Mesothelial cell of epicardium (in vitro differentiated cells): ENCODE measurements around the gene PIP5K1C. TPM values are rescaled to one million over a fixed set of nuclear protein-coding genes. Genes with fewer than 3 reads are reported as not detected.
"Not testable (repeated sequence)": the region's sequence is repeated elsewhere in the genome, so short reads cannot be mapped to it uniquely, and the experiment has no call there.

ENCODE experiments used
- DNase-seq, 2 experiments: peaks; one replicate each; pipeline ENCODE4 v3.0.0; 2021; ENCODE audit warnings: low spot score in 2 of 2; ENCODE audit not compliant: unreplicated experiment in 2 of 2
- H3K27ac Mint-ChIP-seq: 2 replicates; pipeline ENCODE4 v1.8.0; 2021; ENCODE audit warnings: mixed read lengths
- H3K27me3 Mint-ChIP-seq: 2 replicates; pipeline ENCODE4 v1.8.0; 2021; ENCODE audit warnings: low read depth, mixed read lengths
- H3K36me3 Mint-ChIP-seq: 2 replicates; pipeline ENCODE4 v1.8.0; 2021; ENCODE audit warnings: mixed read lengths
- H3K4me1 Mint-ChIP-seq: 2 replicates; pipeline ENCODE4 v1.8.0; 2021; ENCODE audit warnings: mixed read lengths
- H3K4me3 Mint-ChIP-seq: 2 replicates; pipeline ENCODE4 v1.8.0; 2021; ENCODE audit warnings: mild to moderate bottlenecking, moderate library complexity, mixed read lengths
- H3K9me3 Mint-ChIP-seq: 2 replicates; pipeline ENCODE4 v1.8.0; 2021; ENCODE audit warnings: mixed read lengths
- total RNA-seq: library from RNA; stranded (reverse); gene quantifications from 3 replicates; pipeline ENCODE4 v1.2.1, GENCODE V29; 2021
- TF ChIP-seq, protein P1 (sequence below): fragments of 200-600 bp; sonication (generic); IDR thresholded peaks from one replicate; pipeline ENCODE4 v1.5.0; 2021; ENCODE audit warnings: antibody characterized with exemption; ENCODE audit not compliant: unreplicated experiment

The PIP5K1C gene
- total RNA-seq, 1 donor from 2014 or later, result 45.7 TPM

DNA sequence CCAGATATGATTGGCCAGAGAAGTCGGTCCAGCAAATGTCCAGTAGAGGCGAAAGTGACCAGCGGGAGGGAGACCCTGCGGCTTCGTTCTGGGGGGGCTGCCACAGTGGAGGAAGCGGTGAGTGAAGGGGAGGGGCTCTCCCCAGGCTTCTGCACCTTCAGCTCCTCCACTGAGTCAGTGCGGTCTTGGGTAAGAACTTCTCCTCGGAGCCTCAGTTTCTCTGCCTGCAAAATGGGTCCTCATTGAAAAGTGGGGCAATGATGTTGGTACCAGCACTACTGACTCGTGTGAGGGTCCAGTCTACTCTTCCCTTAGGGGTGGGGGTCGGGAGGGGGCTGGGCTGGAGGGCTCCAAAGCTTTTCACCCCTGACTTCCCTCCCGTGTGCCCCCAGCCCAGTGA is 110.8 kb downstream of the PIP5K1C start:
- Mint-ChIP-seq H3K9me3 (no peaks in the 10 kb centered on the region), H3K27ac (no peak overlapping the region), H3K27me3 (peaks cover 54% of the 10 kb centered on the region), H3K4me1 (no peaks in the 10 kb centered on the region), H3K36me3 (no peaks in the 10 kb centered on the region), H3K4me3 (no peak overlapping the region)
- TF ChIP-seq, protein P1, sequence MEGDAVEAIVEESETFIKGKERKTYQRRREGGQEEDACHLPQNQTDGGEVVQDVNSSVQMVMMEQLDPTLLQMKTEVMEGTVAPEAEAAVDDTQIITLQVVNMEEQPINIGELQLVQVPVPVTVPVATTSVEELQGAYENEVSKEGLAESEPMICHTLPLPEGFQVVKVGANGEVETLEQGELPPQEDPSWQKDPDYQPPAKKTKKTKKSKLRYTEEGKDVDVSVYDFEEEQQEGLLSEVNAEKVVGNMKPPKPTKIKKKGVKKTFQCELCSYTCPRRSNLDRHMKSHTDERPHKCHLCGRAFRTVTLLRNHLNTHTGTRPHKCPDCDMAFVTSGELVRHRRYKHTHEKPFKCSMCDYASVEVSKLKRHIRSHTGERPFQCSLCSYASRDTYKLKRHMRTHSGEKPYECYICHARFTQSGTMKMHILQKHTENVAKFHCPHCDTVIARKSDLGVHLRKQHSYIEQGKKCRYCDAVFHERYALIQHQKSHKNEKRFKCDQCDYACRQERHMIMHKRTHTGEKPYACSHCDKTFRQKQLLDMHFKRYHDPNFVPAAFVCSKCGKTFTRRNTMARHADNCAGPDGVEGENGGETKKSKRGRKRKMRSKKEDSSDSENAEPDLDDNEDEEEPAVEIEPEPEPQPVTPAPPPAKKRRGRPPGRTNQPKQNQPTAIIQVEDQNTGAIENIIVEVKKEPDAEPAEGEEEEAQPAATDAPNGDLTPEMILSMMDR, result no peak
- no peak for DNase-seq

DNA sequence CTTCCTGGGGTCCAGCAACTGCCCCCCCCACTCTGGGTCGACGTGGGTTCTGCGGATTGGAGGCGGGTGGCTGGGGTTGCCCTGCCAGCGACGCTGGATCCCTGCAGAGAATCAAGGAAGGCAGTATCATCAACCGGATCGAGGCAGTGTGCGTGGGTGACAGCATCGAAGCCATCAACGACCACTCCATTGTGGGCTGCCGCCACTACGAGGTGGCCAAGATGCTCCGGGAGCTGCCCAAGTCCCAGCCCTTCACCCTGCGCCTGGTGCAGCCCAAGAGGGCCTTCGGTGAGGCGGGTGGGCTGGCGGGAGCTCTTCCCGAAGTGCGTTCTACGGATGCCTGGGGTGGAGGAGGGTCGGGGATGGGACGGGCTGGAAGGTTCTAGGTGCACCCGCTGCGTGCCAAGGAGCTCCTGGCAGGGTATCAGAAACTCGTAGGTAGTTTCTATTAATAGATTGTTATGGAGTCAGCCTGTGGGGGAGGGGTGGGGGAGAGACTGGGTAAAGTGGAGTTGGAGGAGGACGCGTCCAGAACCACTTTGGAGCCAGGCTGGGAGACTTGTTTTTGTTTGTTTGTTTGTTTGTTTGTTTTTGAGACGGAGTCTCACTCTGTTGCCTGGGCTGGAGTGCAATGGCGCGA is 113.4 kb downstream of the PIP5K1C start:
- peaks cover 57% of the 10 kb centered on the region for H3K27me3 Mint-ChIP-seq
- H3K4me1 Mint-ChIP-seq, result no peaks in the 10 kb centered on the region
- no peak overlapping the region for H3K27ac Mint-ChIP-seq
- TF ChIP-seq, protein P1, result no peak
- no peak for DNase-seq
- no peaks in the 10 kb centered on the region for H3K9me3 Mint-ChIP-seq
- no peak overlapping the region for H3K4me3 Mint-ChIP-seq
- no peaks in the 10 kb centered on the region for H3K36me3 Mint-ChIP-seq

DNA sequence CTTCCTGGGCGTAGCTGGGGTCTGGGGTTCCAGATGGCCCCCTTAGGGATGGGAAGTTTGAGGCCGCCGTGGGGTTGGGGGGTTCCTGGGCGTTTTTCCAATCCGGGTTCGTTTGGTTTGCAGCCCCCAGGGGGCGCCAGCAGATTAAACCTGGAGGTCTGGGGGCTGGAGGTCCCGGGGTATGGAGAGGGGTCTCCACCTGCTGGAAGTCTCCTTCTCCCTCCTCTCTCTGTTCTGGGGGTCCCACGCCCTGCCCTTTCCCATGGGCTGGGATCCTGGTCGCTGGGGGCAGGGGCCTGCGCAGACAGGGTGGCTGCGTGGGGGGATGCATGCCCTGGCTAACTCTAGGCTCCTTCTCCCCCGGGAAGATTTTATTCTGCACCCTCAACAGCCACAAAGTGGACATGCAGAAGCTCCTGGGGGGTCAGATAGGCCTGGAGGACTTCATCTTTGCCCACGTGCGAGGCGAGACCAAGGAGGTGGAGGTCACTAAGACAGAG is 114.1 kb downstream of the PIP5K1C start:
- H3K27ac Mint-ChIP-seq, result no peak overlapping the region
- DNase-seq, result no peak
- TF ChIP-seq, protein P1, result peak; percentile 48
- H3K9me3 Mint-ChIP-seq, result no peaks in the 10 kb centered on the region
- no peaks in the 10 kb centered on the region for H3K36me3 Mint-ChIP-seq
- no peak overlapping the region for H3K4me3 Mint-ChIP-seq
- H3K27me3 Mint-ChIP-seq, result peaks cover 54% of the 10 kb centered on the region
- H3K4me1 Mint-ChIP-seq, result no peaks in the 10 kb centered on the region

DNA sequence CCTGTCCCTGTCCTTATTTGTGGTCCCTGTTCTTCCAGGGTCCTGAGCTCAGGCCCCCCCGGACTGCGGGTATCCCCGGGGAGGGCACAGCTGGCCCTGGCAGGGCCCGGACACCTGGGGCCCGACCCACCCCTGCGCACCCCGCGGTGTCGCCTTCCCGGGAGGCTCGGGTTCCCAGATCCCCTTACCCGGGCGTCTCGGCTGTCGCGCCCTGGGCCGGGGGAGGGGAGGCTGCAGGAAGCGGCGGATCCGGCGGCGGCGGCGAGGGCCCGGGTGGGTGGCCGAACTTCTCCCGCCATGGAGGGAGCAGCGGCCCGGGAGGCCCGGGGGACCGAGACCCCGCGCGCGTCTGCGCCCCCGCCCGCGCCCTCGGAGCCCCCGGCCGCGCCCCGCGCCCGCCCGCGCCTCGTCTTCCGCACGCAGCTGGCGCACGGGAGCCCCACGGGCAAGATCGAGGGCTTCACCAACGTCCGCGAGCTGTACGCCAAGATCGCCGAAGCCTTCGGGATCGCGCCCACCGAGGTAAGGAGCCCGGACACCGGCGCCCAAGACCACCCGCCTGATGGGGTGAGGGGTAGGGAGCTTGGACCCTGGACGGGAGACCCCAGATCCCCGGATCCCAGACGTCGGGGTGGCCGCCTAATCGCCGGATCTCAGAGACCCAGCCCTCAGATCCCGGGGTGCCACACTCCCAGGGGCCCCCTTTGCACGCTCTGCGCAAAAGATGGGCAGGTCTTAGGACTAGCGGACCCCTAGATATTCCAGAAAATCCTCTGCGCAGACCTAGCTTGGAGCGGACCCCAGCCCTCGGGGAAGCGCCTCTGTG is 114.8 kb downstream of the PIP5K1C start, which contains the start of gene GIPC3:
Gene GIPC3 (plus strand): TSS at position 178 of the 826 bp plus-strand sequence. CDS start 120 bp downstream, at position 298.
- TF ChIP-seq, protein P1, result no peak
- Mint-ChIP-seq H3K4me1 (no peaks in the 10 kb centered on the region), H3K9me3 (no peaks in the 10 kb centered on the region), H3K4me3 (no peak within 1 kb of the TSS), H3K36me3 (no peaks in the 10 kb centered on the region), H3K27me3 (peaks cover 54% of the 10 kb centered on the region), H3K27ac (no peak within 1 kb of the TSS)
- no peak for DNase-seq

DNA sequence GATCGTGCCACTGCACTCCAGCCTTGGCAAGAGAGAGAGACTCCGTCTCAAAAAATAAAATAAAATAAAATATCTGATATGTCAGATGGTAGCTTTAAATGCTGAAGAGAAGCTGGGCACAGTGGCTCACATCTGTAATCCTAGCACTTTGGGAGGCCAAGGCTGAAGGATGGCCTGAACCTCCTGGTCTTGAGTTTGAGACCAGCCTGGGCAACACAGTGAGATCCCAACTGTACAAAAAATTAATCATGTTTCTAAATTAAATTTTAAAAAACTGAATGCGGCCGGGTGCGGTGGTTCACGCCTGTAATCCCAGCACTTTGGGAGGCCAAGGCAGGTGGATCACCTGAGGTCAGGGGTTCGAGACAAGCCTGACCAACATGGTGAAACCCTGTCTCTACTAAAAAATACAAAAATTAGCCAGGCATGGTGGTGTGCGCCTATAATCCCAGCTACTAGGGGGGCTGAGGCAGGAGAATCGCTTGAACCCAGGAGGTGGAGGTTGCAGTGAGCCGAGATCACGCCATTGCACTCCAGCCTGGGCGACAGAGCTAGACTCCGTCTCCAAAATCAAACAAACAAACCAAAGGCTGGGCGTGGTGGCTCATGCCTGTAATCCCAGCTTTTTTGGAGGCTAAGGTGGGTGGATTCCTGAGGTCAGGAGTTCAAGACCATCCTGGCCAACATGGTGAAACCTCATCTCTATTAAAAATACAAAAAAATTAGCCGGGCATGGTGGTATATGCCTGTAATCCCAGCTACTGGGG is 116.0 kb downstream of the PIP5K1C start:
- not testable (repeated sequence) for H3K4me3 Mint-ChIP-seq, H3K27ac Mint-ChIP-seq, DNase-seq, H3K4me1 Mint-ChIP-seq, H3K9me3 Mint-ChIP-seq, H3K36me3 Mint-ChIP-seq
- peaks cover 60% of the 10 kb centered on the region for H3K27me3 Mint-ChIP-seq

DNA sequence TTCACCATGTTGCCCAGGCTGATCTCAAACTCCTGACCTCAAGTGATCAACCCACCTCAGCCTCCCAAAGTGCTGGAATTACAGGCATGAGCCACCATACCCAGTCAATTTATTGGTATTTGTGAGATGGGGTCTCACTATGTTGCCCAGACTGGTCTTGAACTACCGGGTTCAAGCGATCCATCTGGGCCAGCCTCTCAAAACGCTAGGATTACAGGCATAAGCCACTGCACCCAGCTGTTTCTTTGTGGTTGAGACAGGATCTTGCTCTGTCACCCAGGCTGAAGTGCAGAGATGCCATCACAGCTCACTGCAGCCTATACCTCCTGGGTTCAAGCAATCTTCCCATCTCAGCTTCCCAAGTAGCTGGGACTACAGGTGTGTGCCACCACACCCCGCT is 118.5 kb downstream of the PIP5K1C start:
- H3K4me1 Mint-ChIP-seq, DNase-seq, H3K27ac Mint-ChIP-seq, H3K4me3 Mint-ChIP-seq, H3K9me3 Mint-ChIP-seq, H3K36me3 Mint-ChIP-seq: not testable (repeated sequence)
- peaks cover 54% of the 10 kb centered on the region for H3K27me3 Mint-ChIP-seq

Other genes with a start within 250 kb of the PIP5K1C start
- 0.60 TPM in 1 of 3 replicates, not detected in the others for gene SMIM24, start 219.9 kb downstream of the PIP5K1C start, total RNA-seq
- not detected in 3 replicates for gene SMIM44, start 217.0 kb downstream of the PIP5K1C start, total RNA-seq
- gene DOHH, start 199.8 kb downstream of the PIP5K1C start, total RNA-seq, result 8.5 to 9.1 TPM (median 8.7 TPM) in 3 replicates
- gene FZR1, start 194.2 kb downstream of the PIP5K1C start, total RNA-seq, result 53.7 to 54.9 TPM (median 53.9 TPM) in 3 replicates
- 2.3 to 3.5 TPM (median 2.6 TPM) in 3 replicates for gene TEKTIP1, start 161.3 kb downstream of the PIP5K1C start, total RNA-seq
- 58.3 to 61.1 TPM (median 59.5 TPM) in 3 replicates for gene MFSD12, start 142.9 kb downstream of the PIP5K1C start, total RNA-seq
- 89.5 to 94.9 TPM (median 93.9 TPM) in 3 replicates for gene HMG20B, start 127.5 kb downstream of the PIP5K1C start, total RNA-seq
- 0.07 to 0.11 TPM (median 0.09 TPM) in 3 replicates for gene GIPC3, start 115.0 kb downstream of the PIP5K1C start, total RNA-seq
- 0.38 to 1.0 TPM (median 0.47 TPM) in 3 replicates for gene TBXA2R, start 93.6 kb downstream of the PIP5K1C start, total RNA-seq
- gene CACTIN, start 73.7 kb downstream of the PIP5K1C start, total RNA-seq, result 36.6 to 39.2 TPM (median 37.3 TPM) in 3 replicates
- 20.0 to 21.7 TPM (median 20.1 TPM) in 3 replicates for gene TJP3, start 7.9 kb upstream of the PIP5K1C start, total RNA-seq
- gene APBA3, start 61.2 kb upstream of the PIP5K1C start, total RNA-seq, result 22.1 to 25.2 TPM (median 23.5 TPM) in 3 replicates
- gene MRPL54, start 62.2 kb upstream of the PIP5K1C start, total RNA-seq, result 26.8 to 30.2 TPM (median 27.6 TPM) in 3 replicates
- not detected in 3 replicates for gene RAX2, start 71.8 kb upstream of the PIP5K1C start, total RNA-seq
- 3.7 to 5.0 TPM (median 4.0 TPM) in 3 replicates for gene MATK, start 85.9 kb upstream of the PIP5K1C start, total RNA-seq
- 2.6 to 3.6 TPM (median 3.0 TPM) in 3 replicates for gene ZFR2, start 168.6 kb upstream of the PIP5K1C start, total RNA-seq
- 0.18 TPM in 1 of 3 replicates, not detected in the others for gene ATCAY, start 180.2 kb upstream of the PIP5K1C start, total RNA-seq
- gene NMRK2, start 232.6 kb upstream of the PIP5K1C start, total RNA-seq, result not detected in 3 replicates